Middle frontal gyrus (tissue), 1 donor: ENCODE results near the gene DDX39B.
"Not testable (repeated sequence)": the region's sequence is repeated elsewhere in the genome, so short reads cannot be mapped to it uniquely, and the experiment has no call there.

Experiments used
- DNase-seq: peaks from one replicate; pipeline ENCODE4 v3.0.0-alpha.2; 2015; ENCODE audit warnings: low spot score; ENCODE audit errors: extremely low spot score

The DDX39B gene

DNA sequence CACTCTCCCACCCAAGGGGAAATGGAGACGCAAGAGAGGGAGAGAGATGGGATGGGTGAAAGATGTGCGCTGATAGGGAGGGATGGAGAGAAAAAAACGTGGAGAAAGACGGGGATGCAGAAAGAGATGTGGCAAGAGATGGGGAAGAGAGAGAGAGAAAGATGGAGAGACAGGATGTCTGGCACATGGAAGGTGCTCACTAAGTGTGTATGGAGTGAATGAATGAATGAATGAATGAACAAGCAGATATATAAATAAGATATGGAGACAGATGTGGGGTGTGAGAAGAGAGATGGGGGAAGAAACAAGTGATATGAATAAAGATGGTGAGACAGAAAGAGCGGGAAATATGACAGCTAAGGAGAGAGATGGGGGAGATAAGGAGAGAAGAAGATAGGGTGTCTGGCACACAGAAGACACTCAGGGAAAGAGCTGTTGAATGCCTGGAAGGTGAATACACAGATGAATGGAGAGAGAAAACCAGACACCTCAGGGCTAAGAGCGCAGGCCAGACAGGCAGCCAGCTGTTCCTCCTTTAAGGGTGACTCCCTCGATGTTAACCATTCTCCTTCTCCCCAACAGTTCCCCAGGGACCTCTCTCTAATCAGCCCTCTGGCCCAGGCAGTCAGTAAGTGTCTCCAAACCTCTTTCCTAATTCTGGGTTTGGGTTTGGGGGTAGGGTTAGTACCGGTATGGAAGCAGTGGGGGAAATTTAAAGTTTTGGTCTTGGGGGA is 34.3 kb upstream of the DDX39B start:
- no peak for DNase-seq

- DNase-seq = no peak
Measured at GRCh38 chr6:31575335-31575901, 33.6 kb upstream of the DDX39B start, which contains the start of gene TNF. TSS of gene TNF (plus strand) at chr6:31575565. CDS start at chr6:31575742, 177 bp downstream.

GRCh38 chr6:31574106-31575061 is 32.6 kb upstream of the DDX39B start:
- DNase-seq = no peak

- DNase-seq = no peak
Measured at GRCh38 chr6:31573239-31574105, 31.7 kb upstream of the DDX39B start.

DNA sequence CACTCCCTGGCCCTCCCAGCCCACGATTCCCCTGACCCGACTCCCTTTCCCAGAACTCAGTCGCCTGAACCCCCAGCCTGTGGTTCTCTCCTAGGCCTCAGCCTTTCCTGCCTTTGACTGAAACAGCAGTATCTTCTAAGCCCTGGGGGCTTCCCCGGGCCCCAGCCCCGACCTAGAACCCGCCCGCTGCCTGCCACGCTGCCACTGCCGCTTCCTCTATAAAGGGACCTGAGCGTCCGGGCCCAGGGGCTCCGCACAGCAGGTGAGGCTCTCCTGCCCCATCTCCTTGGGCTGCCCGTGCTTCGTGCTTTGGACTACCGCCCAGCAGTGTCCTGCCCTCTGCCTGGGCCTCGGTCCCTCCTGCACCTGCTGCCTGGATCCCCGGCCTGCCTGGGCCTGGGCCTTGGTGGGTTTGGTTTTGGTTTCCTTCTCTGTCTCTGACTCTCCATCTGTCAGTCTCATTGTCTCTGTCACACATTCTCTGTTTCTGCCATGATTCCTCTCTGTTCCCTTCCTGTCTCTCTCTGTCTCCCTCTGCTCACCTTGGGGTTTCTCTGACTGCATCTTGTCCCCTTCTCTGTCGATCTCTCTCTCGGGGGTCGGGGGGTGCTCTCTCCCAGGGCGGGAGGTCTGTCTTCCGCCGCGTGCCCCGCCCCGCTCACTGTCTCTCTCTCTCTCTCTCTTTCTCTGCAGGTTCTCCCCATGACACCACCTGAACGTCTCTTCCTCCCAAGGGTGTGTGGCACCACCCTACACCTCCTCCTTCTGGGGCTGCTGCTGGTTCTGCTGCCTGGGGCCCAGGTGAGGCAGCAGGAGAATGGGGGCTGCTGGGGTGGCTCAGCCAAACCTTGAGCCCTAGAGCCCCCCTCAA is 30.5 kb upstream of the DDX39B start, which contains the start of gene LTA:
TSS of gene LTA (plus strand) at position 249 of the 871 bp plus-strand sequence. CDS start at position 703, 454 bp downstream.
- DNase-seq = no peak

- no peak for DNase-seq
Measured at GRCh38 chr6:31569861-31570536, 28.2 kb upstream of the DDX39B start.

GRCh38 chr6:31568537-31568961 is 26.7 kb upstream of the DDX39B start:
- no peak for DNase-seq

GRCh38 chr6:31567531-31568370 is 25.9 kb upstream of the DDX39B start:
- no peak for DNase-seq

DNA sequence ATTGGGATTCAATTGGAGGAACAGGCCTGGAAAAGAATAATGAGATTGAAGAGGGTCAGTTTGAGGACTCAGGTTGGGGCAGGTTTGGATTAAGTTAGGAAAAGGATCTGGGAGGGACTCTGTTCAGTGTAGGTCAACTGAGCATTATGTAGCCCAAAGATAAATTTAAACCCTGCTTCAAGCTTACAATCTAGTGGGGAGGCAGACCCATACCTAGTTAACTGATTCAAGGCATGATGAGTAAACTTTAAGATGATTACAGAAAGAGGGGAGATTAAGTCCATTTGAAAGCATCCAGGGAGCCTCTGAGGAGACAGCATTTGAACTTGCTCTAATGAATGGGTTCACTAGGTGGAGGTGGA is 18.9 kb upstream of the DDX39B start:
- DNase-seq = no peak

DNA sequence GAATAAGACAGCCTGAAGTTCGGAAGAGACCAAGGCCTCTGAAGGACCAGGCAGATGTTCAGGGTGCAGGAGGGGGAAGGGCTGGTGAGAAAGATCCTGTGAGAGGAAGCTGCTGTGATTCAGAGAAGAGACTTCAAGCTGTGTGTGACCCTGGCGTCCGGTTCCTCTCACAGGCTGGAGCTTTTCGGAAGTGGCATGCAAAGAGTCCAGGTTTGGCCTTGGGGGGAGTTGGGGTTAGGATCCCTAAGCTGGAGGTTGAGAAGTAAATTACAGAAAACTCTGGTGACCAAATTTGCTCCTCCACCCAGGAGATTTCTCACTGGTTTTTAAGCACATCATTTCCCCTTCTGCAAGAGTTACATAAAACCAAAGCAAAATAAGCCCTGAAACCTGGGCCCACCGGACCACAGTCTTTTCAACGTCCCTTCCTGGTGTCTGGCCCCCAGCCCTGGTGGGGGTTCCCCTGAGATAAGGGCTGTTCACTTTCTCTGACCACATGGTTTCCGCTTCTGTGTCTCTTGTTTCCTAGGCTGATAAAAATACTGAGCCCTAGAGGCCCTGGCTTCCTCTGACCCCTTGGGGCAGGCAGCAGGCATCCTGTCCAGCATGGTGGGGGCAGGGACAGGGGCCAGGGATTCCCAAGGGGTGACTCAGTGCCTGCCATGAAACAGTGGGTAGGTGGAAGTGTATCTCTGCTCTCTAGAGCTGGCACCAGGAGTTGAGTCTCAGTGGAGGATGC is 18.3 kb upstream of the DDX39B start:
- DNase-seq = no peak

- DNase-seq = no peak
Measured at GRCh38 chr6:31559606-31559957, 17.8 kb upstream of the DDX39B start.

DNA sequence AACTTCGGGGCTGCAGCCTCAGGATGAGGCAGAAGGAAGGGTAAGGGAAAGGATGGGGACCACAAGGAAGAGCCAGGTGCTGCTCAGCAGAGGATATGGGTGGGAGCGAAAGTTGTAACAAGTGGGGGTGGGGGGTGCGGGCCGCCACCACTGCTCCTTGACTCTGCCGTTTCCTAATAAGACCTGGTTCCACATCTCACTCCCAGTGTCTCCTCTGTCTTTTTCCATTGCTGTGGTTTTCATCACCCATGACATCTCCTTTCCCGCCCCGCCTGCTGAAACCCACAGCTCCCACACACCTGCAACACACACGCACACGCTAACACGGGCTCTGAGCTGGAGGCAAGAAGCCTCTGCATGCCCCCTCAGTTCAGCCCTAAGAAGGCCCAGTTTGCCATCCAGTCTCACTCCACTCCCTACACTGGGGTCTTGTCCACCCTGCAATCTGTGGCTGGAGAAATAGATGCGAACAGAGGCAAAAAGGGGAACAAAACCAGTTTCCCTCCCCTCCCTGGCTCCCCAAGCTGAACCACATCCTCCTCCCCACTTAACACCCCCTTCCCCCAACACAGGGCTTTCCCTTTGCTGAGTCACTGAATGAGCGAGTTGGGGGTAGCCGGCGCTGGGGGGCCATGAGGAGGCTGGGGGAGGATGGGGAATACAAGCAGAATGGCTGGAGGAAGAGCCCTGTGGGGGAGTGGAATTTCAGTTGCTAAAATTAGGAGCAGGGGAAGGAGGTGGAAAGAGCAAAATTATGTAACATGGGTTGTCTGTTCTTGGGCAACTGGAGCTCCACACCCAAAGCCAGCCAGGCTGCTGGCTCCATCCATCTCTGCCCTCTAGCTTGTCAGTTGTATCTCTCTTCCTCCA is 17.1 kb upstream of the DDX39B start:
- DNase-seq = no peak

DNA sequence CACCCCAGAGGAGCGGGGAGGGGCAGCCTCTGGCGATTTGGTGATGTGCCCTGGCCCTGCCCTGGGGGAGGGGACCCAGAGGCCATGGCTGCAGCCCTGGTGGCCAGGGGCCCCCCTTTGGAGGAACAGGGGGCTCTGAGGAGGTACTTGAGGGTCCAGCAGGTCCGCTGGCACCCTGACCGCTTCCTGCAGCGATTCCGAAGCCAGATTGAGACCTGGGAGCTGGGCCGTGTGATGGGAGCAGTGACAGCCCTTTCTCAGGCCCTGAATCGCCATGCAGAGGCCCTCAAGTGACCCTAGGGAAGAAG is 16.5 kb upstream of the DDX39B start:
- DNase-seq = no peak

DNA sequence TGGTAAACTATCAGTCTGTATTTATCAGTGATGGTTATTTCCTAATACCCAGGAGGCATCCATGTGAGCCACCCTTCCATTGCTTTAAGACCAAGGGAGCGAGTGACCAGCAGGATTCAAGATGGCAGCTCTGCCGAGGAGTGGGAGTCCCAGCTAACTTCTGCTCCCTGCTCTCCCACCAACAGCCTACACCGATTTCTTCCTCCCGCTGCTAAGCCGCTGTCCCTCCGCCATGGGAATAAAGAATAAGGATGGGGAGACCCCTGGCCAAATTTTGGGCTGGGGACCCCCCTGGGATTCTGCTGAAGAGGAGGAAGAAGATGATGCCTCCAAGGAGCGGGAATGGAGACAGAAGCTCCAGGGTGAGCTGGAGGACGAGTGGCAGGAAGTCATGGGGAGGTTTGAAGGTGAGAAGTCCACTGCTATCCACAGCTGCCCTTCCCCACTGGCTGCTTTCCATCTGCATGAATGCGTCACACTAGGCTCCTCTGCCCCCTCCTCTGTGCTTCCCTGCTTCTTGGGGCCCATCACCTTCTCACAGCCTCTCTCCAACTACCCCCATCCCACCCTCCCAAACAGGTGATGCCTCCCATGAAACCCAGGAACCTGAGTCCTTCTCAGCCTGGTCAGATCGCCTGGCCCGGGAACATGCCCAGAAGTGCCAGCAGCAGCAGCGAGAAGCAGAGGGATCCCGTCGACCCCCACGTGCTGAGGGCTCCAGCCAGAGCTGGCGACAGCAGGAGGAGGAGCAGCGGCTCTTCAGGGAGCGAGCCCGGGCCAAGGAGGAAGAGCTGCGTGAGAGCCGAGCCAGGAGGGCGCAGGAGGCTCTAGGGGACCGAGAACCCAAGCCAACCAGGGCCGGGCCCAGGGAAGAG is 15.9 kb upstream of the DDX39B start:
- DNase-seq = no peak

GRCh38 chr6:31556307-31556706 is 14.5 kb upstream of the DDX39B start:
- no peak for DNase-seq

DNA sequence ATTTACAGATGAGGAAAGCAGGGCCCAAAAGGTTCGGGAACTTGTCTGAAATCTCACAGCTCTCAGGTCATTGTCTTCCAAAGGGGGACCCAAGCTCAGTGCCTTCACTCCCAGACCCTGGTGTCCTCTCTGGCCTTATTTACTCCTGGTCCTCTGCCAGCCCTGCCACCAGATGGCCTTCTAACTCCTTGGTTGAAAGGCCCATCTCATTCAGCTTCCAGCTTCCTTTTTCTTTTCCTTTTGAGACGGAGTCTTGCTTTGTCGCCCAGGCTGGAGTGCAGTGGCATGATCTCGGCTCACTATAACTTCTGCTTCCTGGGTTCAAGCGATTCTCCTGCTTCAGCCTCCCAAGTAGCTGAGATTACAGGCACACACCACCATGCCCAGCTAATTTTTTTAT is 9.6 kb upstream of the DDX39B start:
- not testable (repeated sequence) for DNase-seq
